Muscle layer of colon (tissue), 2 donors: Measurements from ENCODE around the gene SMR3B.

Experiments
- H3K27ac ChIP-seq: one replicate; pipeline ENCODE4 v1.7.0; 2013; ENCODE audit warnings: low read depth, mild to moderate bottlenecking, low read length, moderate library complexity
- H3K27me3 ChIP-seq, 2 donors: one replicate each; pipeline ENCODE4 v1.7.0; 2013; ENCODE audit warnings: low read length in 2 of 2, mild to moderate bottlenecking in 2 of 2; ENCODE audit not compliant: insufficient read depth in 2 of 2, control insufficient read depth in 1 of 2
- H3K36me3 ChIP-seq: one replicate; pipeline ENCODE4 v1.7.0; 2013; ENCODE audit warnings: mild to moderate bottlenecking, low read length; ENCODE audit not compliant: insufficient read depth
- H3K4me1 ChIP-seq: one replicate; pipeline ENCODE4 v1.7.0; 2013; ENCODE audit warnings: mild to moderate bottlenecking, low read length; ENCODE audit not compliant: insufficient read depth
- H3K4me3 ChIP-seq, 2 donors: one replicate each; pipeline ENCODE4 v1.7.0; 2013; ENCODE audit warnings: low read length in 2 of 2, low read depth in 1 of 2, mild to moderate bottlenecking in 1 of 2, moderate library complexity in 1 of 2
- H3K9ac ChIP-seq: one replicate; pipeline ENCODE4 v1.7.0; 2013; ENCODE audit warnings: low read length
- H3K9me3 ChIP-seq: one replicate; pipeline ENCODE4 v1.7.0; 2013; ENCODE audit warnings: mild to moderate bottlenecking, low read length
- donor health status: abdominal sarcoma.
- donor health status: Adenocarcinoma of cecum.

The SMR3B gene

DNA sequence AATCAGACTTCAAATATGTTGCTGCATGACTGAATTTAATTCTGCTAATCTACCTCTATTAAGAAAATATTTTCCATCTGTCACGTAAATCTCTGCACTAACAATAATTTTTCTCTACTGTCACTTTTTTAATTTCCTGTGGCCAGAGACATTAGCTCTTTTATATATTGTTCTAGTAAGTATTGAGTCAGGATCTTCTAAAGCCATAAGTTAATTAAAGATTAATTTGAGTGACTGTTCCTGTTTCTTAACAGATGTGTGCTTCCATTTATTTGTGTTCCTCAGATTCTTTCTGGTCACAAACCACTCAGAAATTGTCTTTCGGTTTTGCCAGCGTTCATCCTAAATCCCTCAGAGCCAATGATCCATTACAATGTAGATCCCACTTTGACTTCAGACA is 2.4 kb upstream of the SMR3B start:
- H3K36me3 ChIP-seq: no peaks in the 10 kb centered on the region
- H3K27me3 ChIP-seq: no peaks in the 10 kb centered on the region
- no peaks in the 10 kb centered on the region for H3K9me3 ChIP-seq
- H3K4me1 ChIP-seq: no peaks in the 10 kb centered on the region
- H3K9ac ChIP-seq: no peak overlapping the region
- H3K27ac ChIP-seq: no peak overlapping the region
- no peak overlapping the region for H3K4me3 ChIP-seq

DNA sequence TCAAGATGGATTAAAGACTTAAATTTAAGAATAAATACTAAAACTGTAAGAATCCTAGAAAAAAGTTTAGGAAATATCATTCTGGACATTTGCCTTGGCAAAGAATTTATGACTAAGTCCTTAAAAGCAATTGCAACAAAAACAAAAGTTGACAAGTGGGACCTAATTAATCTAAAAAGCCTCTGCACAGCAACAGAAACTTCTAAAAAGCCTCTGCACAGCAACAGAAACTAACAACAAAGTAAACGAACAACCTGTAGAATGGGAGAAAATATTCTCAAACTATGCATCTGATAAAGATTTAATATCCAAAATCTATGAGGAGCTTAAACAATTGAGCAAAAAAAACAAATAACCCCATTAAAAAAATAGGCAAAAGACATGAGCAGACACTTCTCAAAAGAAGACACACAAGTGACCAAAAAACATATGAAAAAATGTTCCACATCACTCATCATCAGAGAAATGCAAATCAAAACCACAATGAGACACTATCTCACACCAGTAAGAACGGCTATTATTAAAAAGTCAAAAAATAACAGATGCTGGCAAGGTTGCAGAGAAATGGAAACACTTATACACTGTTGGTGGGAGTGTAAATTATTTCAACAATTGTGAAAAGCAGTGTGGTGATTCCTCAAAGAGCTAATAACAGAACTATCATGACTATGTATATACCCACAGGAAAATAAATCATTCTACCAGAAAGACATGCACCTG is 9.3 kb downstream of the SMR3B start:
- Histone ChIP-seq H3K4me3 (no peak overlapping the region), H3K4me1 (no peaks in the 10 kb centered on the region), H3K36me3 (no peaks in the 10 kb centered on the region), H3K9me3 (no peaks in the 10 kb centered on the region), H3K27me3 (no peaks in the 10 kb centered on the region), H3K9ac (no peak overlapping the region), H3K27ac (no peak overlapping the region)

DNA sequence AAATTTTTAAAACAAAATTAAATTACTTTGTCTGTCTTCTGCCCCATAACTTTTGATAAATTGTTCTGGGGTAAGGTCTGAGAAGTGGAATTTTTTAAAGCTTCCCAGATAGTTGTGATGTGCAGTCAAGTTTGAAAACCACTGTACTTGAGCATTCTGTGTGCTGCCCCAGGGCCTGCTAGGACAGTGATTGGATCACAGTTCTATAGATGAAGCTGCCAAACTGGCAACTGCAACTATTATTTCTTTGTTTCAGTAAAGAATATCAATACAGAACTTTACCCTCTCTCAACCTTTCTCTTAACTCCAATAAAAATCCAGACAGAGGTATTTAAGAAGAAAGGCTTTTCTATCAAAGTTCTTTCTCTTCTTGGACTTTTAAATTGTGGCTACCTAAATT is 14.6 kb downstream of the SMR3B start, which contains the start of gene OPRPN:
TSS of gene OPRPN (plus strand) at position 361 of the 400 bp plus-strand sequence. CDS start 1,346 bp downstream, outside the sequence.
- H3K9me3 ChIP-seq: no peaks in the 10 kb centered on the region
- H3K9ac ChIP-seq: no peak within 1 kb of the TSS
- no peak within 1 kb of the TSS for H3K27ac ChIP-seq
- no peaks in the 10 kb centered on the region for H3K4me1 ChIP-seq
- H3K27me3 ChIP-seq: no peaks in the 10 kb centered on the region
- no peaks in the 10 kb centered on the region for H3K36me3 ChIP-seq
- H3K4me3 ChIP-seq: no peak within 1 kb of the TSS

GRCh38 chr4:70399319-70399718 is 16.4 kb downstream of the SMR3B start:
- no peaks in the 10 kb centered on the region for H3K36me3 ChIP-seq
- H3K9ac ChIP-seq: no peak overlapping the region
- no peaks in the 10 kb centered on the region for H3K4me1 ChIP-seq
- no peaks in the 10 kb centered on the region for H3K9me3 ChIP-seq
- H3K27ac ChIP-seq: no peak overlapping the region
- H3K4me3 ChIP-seq: no peak overlapping the region
- H3K27me3 ChIP-seq: no peaks in the 10 kb centered on the region

GRCh38 chr4:70402762-70403161 is 19.8 kb downstream of the SMR3B start:
- Histone ChIP-seq H3K27me3 (no peaks in the 10 kb centered on the region), H3K4me3 (no peak overlapping the region)

GRCh38 chr4:70405765-70406164 is 22.8 kb downstream of the SMR3B start:
- H3K27me3 ChIP-seq: no peaks in the 10 kb centered on the region
- no peaks in the 10 kb centered on the region for H3K36me3 ChIP-seq
- no peak overlapping the region for H3K9ac ChIP-seq
- no peaks in the 10 kb centered on the region for H3K9me3 ChIP-seq
- no peaks in the 10 kb centered on the region for H3K4me1 ChIP-seq
- H3K27ac ChIP-seq: no peak overlapping the region
- no peak overlapping the region for H3K4me3 ChIP-seq

More at GRCh38 chr4:70402762-70403161, 19.8 kb downstream of the SMR3B start:
- Histone ChIP-seq H3K27ac (no peak overlapping the region), H3K4me1 (no peaks in the 10 kb centered on the region), H3K9ac (no peak overlapping the region), H3K9me3 (no peaks in the 10 kb centered on the region), H3K36me3 (no peaks in the 10 kb centered on the region)

- no peak overlapping the region for H3K27ac ChIP-seq
- H3K4me1 ChIP-seq: no peaks in the 10 kb centered on the region
- no peak overlapping the region for H3K4me3 ChIP-seq
- H3K9ac ChIP-seq: no peak overlapping the region
- H3K27me3 ChIP-seq: no peaks in the 10 kb centered on the region
- no peaks in the 10 kb centered on the region for H3K9me3 ChIP-seq
- H3K36me3 ChIP-seq: no peaks in the 10 kb centered on the region
Observed at GRCh38 chr4:70425306-70425705, 42.4 kb downstream of the SMR3B start.

DNA sequence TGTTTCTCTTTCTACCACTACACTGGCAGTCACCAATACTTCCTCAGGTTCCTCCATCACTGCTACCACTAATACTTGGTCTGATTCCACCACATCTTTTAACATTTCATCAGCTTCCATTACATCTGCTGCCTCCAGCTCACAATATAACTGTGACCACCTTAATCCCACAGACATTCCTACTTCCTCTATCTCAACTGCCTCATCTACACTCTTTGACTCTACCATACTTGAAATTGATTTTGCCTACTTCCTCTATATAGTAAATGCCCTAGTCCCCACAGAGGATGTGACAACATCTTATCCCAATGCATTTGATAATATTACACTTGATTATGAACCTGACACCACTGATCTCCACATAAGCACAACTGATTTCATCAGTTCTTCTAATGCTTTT is 43.9 kb downstream of the SMR3B start:
- H3K27ac ChIP-seq: no peak overlapping the region
- H3K27me3 ChIP-seq: no peaks in the 10 kb centered on the region

GRCh38 chr4:70437197-70437596 is 54.3 kb downstream of the SMR3B start:
- Histone ChIP-seq H3K27me3 (no peaks in the 10 kb centered on the region), H3K9ac (no peak overlapping the region), H3K36me3 (no peaks in the 10 kb centered on the region), H3K4me1 (no peaks in the 10 kb centered on the region), H3K4me3 (no peak overlapping the region), H3K9me3 (no peaks in the 10 kb centered on the region), H3K27ac (no peak overlapping the region)

More for the DNA sequence above, 43.9 kb downstream of the SMR3B start:
- H3K9me3 ChIP-seq: no peaks in the 10 kb centered on the region
- no peak overlapping the region for H3K4me3 ChIP-seq
- H3K9ac ChIP-seq: no peak overlapping the region
- no peaks in the 10 kb centered on the region for H3K36me3 ChIP-seq
- no peaks in the 10 kb centered on the region for H3K4me1 ChIP-seq
